Transverse colon (tissue), 4 donors: ENCODE results near the gene ARHGEF16. TPM values are rescaled to one million over a fixed set of nuclear protein-coding genes. Genes with fewer than 3 reads are reported as not detected.

Experiments
- DNase-seq: peaks from one replicate; pipeline ENCODE4 v3.0.0-alpha.2; 2019
- H3K27ac ChIP-seq, 4 donors: fragments of 200-600 bp; sonication (generic); 2 replicates each; pipeline ENCODE4 v1.5.1; 2016 to 2018; ENCODE audit warnings: inconsistent platforms in 4 of 4
- H3K27me3 ChIP-seq: fragments of 200-600 bp; sonication (generic); 2 replicates; pipeline ENCODE4 v1.5.1; 2017; ENCODE audit warnings: inconsistent platforms
- H3K36me3 ChIP-seq, 4 donors: fragments of 200-600 bp; sonication (generic); 2 replicates each; pipeline ENCODE4 v1.5.1; 2017 to 2019; ENCODE audit warnings: inconsistent platforms in 4 of 4
- H3K4me1 ChIP-seq, 4 donors: fragments of 200-600 bp; sonication (generic); 2 replicates each; pipeline ENCODE4 v1.5.1; 2017 to 2020; ENCODE audit warnings: inconsistent platforms in 4 of 4
- H3K4me3 ChIP-seq, 4 donors: fragments of 200-600 bp; sonication (generic); 1 replicate in 1 of 4; 2 replicates in 3 of 4; pipeline versions ENCODE4 v1.5.1 to v1.6.1; 2017 to 2019; ENCODE audit warnings: inconsistent platforms in 4 of 4
- H3K9me3 ChIP-seq, 2 donors: fragments of 200-600 bp; sonication (generic); 2 replicates each; pipeline ENCODE4 v1.5.1; 2017 to 2019; ENCODE audit warnings: inconsistent platforms in 2 of 2
- EP300 ChIP-seq: sonication (generic); formaldehyde crosslinking; IDR thresholded peaks from one replicate; pipeline ENCODE4 v1.6.1; 2017; ENCODE audit warnings: antibody characterized with exemption, low read depth
- POLR2A ChIP-seq: fragments of 450-650 bp; IDR thresholded peaks from one replicate; pipeline ENCODE4 v1.6.1; 2016; ENCODE audit warnings: antibody characterized with exemption, mild to moderate bottlenecking, moderate library complexity
- POLR2AphosphoS5 ChIP-seq, 3 donors: sonication (generic); formaldehyde crosslinking; IDR thresholded peaks; one replicate each; pipeline ENCODE4 v1.6.1; 2016; ENCODE audit warnings: antibody characterized with exemption in 3 of 3
- WGBS, 2 donors: methylation state at CpG; one replicate each; pipeline ENCODE4 v1.1.5; 2018; ENCODE audit warnings: low coverage in 1 of 2; 5-methylcytosine and 5-hydroxymethylcytosine counted together
- in situ Hi-C, 4 donors: fragments of 200-750 bp; cut with MboI; loops; one replicate each; pipeline versions ENCODE4 v1.15.0 to v1.15.1; 2017; ENCODE audit warnings: low sequenced_read_pairs in 3 of 4, low pct_ligation_motif_present in 1 of 4, low pct_unique_long_range_greater_than_20kb in 1 of 4
- intact Hi-C: fragments of 100-400 bp; cut with DNase I; formaldehyde crosslinking; loops from one replicate; pipeline ENCODE4 v1.15.1; 2023; ENCODE audit warnings: low total_unique reads
- total RNA-seq, 4 donors: library from RNA; depleted of rRNA; stranded (reverse); fragments of >200 nt; gene quantifications; one replicate each; pipeline ENCODE4 v1.1.0, GENCODE V29; 2016
- TF ChIP-seq, protein P1 (sequence below), 5 experiments: fragments of 200-600 bp in 3 of 5; fragments of 450-650 bp in 2 of 5; sonication (generic) in 3 of 5; IDR thresholded peaks; 1 replicate in 2 of 5; 2 replicates in 3 of 5; pipeline ENCODE4 v1.5.1; 2016 to 2017; ENCODE audit warnings: antibody characterized with exemption in 5 of 5, inconsistent platforms in 3 of 5, mild to moderate bottlenecking in 2 of 5, moderate library complexity in 1 of 5

The ARHGEF16 gene
- total RNA-seq, 4 donors from 2014 or later: 104 to 240 (median 145) TPM

DNA sequence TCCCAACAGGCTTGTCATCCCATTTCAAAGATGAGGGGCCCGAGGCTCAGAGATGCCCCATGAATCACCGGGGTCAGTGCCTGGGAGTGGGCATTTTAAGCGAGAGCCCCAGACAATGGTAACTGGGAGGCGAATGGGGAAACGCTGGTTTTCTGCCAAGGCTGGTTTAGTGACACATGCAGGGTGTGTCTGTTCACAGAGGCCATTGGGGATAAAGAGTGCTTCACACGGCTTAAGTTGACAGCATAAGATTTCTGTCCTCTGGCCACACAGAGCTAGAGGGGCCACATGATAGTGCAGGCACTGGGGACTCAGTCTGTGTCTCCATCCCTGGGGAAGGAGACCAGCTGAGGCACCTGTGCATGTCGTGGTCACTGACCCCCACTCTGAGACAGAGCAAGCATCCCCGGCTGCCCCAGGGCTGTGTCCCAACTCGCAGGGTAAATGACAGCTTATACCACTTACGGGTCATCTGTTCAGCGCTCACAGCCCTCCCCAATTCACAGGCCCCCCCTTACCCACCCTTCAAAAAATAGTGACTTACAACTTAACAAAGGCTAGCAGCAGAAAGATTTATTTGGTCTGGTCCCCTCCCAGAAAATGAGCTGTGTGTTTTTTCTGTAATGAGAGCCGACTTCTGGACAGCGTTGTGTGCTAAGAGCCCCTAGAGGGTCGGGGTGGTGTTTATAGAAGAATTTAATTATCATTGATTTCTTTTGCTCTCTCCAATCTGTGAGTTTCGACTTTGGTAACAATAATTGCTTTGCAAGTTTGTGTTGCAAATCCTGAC is 34.9 kb upstream of the ARHGEF16 start:
- no peaks in the 10 kb centered on the region for H3K36me3 ChIP-seq

DNA sequence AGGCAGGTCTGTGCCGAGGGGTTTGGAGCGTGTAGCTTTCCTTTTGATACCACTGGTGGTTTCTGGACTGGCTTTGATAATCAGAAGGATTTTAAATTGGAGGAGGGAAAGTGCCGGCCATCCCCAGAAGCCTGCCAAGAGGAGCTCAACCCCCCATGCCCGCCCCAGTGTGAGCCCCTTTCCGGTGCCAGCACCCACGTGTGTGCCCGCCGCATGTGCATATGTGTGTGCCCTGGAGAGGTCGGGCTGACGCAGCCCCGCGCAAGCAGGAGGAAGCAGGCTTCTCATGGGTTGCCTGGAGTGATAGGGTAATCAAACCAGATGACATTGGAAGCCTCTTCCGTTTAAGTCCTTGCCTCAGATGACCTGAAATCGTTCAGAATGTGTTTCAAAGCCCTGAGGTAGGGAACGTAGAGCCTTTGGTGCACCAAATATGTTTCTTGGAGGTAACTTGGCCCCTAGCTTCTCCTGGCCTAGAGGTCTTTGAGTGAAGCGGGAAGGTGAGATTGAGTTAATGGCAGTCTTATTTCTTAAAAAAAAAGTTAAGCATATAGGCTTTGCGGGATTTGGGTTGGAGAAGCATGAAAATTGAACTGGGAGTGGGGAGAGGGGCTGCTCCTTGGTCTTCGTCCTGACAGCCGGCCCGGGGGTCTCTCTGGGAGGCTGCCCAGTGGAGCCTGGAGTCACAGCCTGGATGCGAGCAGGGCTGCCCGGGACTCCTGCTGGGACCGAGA is 34.1 kb upstream of the ARHGEF16 start:
- no peak overlapping the region for H3K27ac ChIP-seq
- TF ChIP-seq POLR2AphosphoS5 (IDR thresholded peaks at IDR 0.05) (no peak), POLR2A (no peak), EP300 (no peak)
- TF ChIP-seq, protein P1, sequence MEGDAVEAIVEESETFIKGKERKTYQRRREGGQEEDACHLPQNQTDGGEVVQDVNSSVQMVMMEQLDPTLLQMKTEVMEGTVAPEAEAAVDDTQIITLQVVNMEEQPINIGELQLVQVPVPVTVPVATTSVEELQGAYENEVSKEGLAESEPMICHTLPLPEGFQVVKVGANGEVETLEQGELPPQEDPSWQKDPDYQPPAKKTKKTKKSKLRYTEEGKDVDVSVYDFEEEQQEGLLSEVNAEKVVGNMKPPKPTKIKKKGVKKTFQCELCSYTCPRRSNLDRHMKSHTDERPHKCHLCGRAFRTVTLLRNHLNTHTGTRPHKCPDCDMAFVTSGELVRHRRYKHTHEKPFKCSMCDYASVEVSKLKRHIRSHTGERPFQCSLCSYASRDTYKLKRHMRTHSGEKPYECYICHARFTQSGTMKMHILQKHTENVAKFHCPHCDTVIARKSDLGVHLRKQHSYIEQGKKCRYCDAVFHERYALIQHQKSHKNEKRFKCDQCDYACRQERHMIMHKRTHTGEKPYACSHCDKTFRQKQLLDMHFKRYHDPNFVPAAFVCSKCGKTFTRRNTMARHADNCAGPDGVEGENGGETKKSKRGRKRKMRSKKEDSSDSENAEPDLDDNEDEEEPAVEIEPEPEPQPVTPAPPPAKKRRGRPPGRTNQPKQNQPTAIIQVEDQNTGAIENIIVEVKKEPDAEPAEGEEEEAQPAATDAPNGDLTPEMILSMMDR (IDR thresholded peaks at IDR 0.05): no peak
- H3K27me3 ChIP-seq: peaks cover 28% of the 10 kb centered on the region
- peaks cover 0 to 26% (median 10%) of the 10 kb centered on the region in 4 donors for H3K4me1 ChIP-seq
- in situ Hi-C loops: loop anchor here in 1 of 4 donors (25.0 kb wide), 1 partner anchor 408 kb away; the partner anchor contains the start of gene ACTRT2
- DNase-seq: no peak
- H3K36me3 ChIP-seq: no peaks in the 10 kb centered on the region
- intact Hi-C loops: loop anchor here (5.0 kb wide), 1 partner anchor 408 kb away; no protein-coding TSS in a partner anchor
- WGBS, 2 donors: 70 to 86% methylated on average over 4 to 23 of the region's 23 CpGs
- H3K9me3 ChIP-seq: peaks cover 0 to 7% of the 10 kb centered on the region in 2 donors
- no peak overlapping the region for H3K4me3 ChIP-seq

More for the DNA sequence above, 34.9 kb upstream of the ARHGEF16 start:
- in situ Hi-C loops: loop anchor here in 1 of 4 donors (25.0 kb wide), 1 partner anchor 407 kb away; the partner anchor contains the start of gene ACTRT2
- Histone ChIP-seq H3K27ac (no peak overlapping the region), H3K4me3 (no peak overlapping the region), H3K27me3 (peaks cover 28% of the 10 kb centered on the region), H3K4me1 (peaks cover 0 to 23% (median 9%) of the 10 kb centered on the region in 4 donors), H3K9me3 (peaks cover 0 to 7% of the 10 kb centered on the region in 2 donors)
- TF ChIP-seq EP300 (no peak), POLR2AphosphoS5 (IDR thresholded peaks at IDR 0.05) (no peak), POLR2A (no peak)
- TF ChIP-seq, protein P1 (IDR thresholded peaks at IDR 0.05): no peak
- peak; percentile 45 for DNase-seq
- intact Hi-C loops: loop anchor here (5.0 to 10.0 kb wide), 2 partner anchors 407 to 545 kb away; no protein-coding TSS in a partner anchor
- 48 to 67% methylated on average over 1 to 15 of the region's 15 CpGs for WGBS, 2 donors

DNA sequence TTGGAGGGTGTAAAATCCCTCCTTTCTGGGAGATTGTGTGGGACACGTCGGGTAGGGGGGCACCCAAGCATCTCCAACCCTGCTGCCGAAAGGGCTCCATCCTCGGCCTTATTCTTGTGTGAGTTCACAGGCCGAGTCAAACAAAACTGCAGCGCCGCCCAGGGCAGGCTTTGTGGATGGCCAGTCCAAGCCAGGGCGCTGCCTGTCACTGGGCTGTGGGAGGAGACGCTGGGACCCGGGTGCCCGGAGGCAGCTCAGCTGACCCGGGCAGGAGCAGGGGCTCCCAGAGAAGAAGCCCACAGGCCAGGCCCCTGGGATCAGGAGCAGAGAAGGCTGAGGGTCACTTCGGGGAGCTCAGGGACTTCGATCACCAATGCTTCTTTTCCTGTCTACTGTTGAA is 31.8 kb upstream of the ARHGEF16 start:
- TF ChIP-seq EP300 (no peak), POLR2A (no peak), POLR2AphosphoS5 (IDR thresholded peaks at IDR 0.05) (no peak)
- TF ChIP-seq, protein P1 (IDR thresholded peaks at IDR 0.05): no peak
- intact Hi-C loops (loop anchor here (5.0 kb wide), 1 partner anchor 410 kb away; no protein-coding TSS in a partner anchor), in situ Hi-C loops (loop anchor here in 1 of 4 donors (25.0 kb wide), 1 partner anchor 410 kb away; the partner anchor contains the start of gene ACTRT2)
- peaks cover 0 to 26% (median 10%) of the 10 kb centered on the region in 4 donors for H3K4me1 ChIP-seq
- peaks cover 22% of the 10 kb centered on the region for H3K27me3 ChIP-seq
- no peaks in the 10 kb centered on the region for H3K36me3 ChIP-seq
- H3K27ac ChIP-seq: peak overlapping the region; percentile 9 to 46 (median 39)
- DNase-seq: no peak
- H3K4me3 ChIP-seq: no peak overlapping the region
- H3K9me3 ChIP-seq: no peaks in the 10 kb centered on the region
- 90% methylated on average over 14 of the region's 14 CpGs; no CpG with 5 or more reads in 1 of the 2 donors for WGBS, 2 donors
